NCI-H2107 treated with DMSO at 0.1 percent for 48 hours (cell line): Measurements from ENCODE around the gene SEMA4C.
"Not testable (repeated sequence)": the region's sequence is repeated elsewhere in the genome, so short reads cannot be mapped to it uniquely, and the experiment has no call there.

ENCODE experiments used
- DNase-seq: peaks from one replicate; lab custom pipeline; 2025; ENCODE audit not compliant: unreplicated experiment; lab: John Stamatoyannopoulos, UW

Gene SEMA4C

DNA sequence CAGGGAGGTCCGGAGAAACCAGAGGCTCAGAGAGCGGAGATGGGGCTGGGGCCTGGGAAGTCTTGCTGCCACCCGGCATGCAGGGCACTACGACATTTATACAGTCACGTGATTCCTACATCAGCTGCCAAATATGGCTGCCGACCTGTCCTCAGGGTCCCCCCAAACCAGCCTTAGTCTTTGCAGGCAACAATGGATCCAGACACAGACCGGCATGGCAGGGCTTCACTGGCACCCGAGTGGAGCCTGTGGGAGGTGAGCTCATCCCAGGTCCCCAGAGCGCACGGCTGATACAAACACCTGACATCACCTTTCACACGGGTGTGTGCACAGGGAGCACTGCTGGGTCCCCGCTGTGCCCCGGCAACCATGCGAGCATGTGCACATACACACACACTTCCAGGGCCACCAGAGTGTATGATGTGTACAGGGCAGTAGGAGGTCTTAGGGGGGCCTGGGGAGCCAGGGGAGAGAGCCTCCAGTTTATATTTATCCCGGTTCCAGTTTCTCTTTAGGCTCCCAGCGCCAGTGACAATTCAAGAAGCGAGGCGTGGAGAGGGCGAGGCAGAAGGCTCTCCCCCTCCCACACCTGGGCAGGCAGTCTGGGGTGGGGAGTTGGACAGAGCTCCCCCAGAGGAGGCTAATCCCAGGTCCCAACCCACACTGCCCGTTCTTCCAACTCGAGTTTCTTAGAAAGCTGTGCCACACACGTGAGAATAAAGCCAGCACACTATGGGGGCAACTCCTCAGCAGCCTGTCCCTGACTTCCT, 2.7 kb downstream of the SEMA4C start:
- DNase-seq = no peak

DNA sequence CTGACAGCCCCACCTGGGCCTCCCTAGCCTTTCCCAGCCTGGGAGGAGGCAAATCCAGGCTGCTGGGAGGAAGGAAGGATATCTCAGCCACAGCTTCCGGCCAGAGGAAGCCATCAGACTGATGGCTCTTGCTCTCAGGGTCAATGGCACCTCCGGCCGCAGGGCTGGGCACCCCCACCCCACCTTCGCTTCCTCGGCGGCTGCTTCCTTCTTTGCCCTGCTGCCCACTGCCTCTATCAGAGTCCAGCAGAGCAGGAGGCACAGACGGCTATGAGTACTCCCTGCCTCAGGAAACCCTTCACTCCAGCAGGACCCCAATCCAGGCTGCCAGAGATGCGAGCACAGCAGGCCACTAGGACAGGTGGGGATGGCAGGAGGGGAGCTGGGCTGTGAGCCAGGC, 3.3 kb downstream of the SEMA4C start:
- no peak for DNase-seq

DNA sequence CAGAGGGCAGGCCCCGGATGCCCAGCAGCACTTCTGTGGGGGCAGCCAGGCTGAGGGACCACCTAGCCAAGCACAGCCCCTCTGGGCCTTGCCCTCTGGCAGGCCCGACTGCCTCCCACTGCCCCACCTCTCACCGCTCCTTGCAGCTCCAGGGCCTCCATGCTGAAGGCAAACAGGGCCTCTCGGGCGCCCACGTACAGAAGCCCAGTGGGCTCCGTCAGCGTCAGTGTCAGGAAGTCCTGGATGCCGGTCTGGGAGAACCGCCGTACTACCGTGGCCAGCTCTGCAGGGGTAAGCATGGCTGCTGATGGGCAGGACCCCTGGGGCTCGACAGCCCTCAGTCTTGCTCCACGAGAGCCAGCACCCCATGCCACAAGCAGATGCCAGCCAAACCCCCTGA, 3.7 kb downstream of the SEMA4C start:
- DNase-seq = no peak

DNA sequence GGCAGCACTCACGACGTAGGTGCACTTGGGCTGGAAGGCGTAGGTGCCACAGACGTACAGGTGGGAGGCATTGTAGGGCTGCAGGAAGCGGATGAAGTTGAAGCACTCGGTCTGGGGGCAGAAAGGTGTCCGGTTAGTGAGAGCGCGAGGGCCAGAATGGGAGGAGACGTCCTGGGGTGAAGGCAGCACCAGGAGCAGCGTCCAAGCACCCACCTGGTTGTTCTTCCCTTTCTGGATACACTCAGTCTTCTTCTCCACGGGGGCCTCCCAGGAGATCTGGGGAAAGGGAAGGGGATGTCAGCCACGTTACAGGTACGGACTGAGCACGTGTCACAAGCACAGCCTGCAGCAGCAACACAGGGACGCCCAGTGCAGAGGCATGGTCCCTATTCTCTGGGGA, 4.2 kb downstream of the SEMA4C start:
- DNase-seq = no peak

DNA sequence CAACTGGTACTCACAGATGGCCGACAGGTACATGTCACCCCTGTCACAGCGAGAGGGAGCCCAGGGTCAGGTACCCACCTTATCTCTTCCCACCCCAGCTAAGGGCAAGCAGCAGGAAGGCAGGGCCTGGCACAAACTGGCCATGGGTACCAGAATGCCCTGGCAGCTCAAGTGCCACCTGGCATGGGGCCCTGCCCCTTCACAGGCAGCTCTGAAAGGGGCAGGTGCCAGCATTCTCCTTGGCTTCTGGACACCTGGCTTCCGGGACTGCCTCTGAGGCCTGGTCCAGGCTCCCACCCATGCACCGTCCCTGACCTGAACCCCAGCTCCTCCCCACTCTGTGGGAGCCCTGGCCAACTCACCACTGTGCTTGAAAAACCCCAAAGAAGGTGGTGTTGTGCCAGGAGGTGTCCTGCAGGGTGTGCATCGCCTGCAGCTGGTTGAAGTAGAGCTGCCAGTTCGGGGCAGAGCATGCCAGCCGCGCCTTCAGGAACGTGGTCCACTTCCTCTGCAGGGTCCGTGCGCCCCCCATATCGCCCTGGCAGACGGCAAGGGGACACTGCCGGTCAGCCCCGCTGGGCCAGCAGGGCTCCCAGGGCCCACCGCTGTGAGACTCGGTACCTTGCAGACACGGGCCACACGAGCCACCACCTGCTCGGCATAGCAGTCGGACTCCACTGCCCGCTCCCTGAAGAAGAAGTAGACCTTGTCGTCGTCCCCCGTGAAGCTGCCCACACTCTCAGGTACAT, 5.4 kb downstream of the SEMA4C start:
- DNase-seq = no peak

DNA sequence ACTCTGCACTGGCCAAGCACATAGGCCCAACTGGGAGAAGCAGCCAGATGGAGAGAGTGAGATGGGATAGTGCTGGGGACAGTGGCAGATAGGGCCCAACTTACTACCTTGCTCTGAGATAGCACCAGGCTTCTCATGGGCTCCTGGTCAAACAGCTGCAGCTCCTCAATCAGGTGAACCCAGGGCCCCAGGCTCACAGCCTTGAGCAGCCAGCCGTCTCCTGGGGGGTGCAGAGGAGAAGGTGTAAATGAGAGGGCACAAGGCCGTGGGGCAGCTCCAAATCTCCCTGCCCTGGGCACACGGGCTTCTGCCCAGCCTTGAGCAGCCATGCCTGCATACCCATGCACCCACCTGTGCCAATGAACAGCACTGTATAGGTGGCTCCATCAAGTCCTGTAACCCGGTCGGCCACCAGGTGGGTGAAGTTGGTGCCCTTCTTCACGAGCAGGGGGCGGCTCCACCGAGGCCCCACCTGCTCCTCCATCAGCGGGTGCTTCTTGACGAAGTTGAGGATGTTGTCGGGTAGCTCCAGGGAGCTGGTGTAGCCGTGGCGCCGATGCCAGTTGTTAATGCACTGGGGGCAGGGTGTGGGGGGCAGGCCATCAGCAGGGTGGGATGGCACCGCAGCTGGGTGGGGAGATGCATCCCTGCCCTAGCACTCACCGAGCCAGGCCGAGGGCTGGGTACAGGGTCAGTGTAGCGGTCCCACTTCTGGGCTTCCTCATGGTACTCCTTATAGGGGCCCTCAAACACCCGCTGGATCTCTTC, 6.1 kb downstream of the SEMA4C start:
- no peak for DNase-seq

DNA sequence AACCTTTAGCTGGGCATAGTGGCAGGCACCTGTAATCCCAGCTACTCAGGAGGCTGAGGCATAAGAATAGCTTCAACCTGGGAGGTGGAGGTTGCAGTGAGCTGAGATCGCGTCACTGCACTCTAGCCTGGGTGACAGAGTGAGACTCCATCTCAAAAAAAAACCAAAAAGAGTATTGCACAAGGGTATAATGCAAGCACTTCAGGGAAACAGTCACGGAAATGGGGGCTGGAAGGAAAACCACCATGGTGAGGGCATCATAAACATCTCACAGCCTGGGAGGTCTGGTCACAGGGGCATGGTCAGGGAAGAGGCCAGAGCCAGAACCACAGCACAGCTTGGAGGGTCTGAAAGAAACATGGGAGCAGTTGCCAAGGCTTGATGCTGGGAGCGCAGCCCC, 6.8 kb downstream of the SEMA4C start:
- not testable (repeated sequence) for DNase-seq

DNA sequence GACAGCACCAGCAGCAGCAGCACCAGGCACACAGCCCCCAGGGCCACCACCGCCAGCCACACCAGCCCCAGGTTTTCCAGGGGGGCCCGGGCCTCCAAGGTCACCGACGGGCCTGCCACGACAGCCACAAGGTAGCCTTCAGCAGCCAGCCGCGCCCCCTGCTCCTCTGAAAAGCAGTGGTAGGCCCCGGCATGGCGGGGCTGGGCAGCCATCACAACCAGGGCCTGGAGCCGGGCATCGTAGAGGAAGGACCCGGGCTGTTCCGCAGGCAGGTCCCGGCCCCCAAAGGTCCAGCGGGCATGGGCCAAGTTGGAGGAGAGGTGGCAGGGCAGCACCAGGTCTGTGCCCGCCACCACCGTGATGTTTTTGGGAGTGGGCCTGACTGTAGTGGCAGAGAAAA, 8.8 kb downstream of the SEMA4C start:
- DNase-seq = no peak

DNA sequence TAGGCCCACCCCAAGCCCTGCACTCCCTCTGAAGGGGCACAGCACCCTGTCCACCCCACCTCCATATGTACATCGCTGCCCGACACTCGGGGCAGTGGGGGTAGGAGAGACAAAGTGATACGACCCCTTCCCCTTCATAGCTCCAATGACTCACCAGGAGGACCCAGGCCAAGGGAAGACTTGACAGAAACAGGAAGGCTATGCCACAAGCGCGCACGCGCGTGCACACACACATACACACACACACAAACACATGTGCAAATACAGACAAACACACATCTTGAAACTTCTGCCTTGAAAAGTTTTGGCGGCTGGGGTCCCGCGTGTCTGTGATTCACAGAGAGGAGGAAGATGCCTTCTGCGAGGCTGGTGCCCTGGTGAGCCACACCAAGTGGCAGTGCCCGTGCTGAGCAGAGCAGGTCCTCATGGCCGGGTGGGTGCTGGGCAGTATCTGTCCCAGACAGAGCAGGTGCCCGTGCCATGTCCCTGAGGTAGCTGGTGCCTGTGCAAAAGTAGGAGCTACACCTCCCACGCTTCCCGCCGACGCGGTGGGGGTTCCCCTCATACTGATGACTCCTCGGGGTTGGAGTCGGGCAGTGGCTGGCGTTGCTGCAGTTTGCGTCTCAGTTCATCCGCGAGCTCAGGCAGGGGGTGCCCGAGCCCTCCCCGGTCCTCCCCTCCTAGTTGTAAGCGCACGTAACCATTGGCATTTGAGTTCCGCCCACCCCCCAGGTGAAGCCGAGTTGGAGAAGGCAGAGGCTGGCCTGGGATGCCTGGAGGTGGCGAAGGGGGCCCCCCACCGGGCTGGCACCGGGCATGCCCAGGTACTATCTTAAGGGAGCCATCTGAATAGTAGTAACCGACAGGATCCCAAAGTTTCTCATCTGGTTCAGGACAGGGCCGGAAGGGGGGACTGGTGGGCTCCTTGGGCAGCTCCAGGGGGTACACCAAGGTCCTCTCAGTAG, 9.5 kb downstream of the SEMA4C start:
- DNase-seq = no peak

DNA sequence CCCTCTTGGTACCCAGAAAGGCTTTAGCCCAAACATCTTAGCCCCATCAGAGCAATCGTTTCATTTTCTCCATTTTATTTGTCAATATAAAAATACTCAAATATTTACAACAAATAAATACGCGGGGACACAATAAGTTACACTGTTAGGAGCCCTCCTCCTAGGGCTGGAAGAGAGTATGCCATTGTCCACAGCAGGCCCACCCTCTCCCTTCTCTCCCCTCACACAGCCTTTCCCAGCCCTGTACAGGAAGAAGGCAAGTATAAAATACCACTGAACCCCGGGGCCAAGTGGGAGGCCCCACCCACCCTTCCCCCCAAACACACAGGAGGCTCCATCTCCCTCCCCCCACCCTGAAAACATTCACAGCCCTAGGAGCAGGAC, 10.2 kb downstream of the SEMA4C start:
- no peak for DNase-seq

DNA sequence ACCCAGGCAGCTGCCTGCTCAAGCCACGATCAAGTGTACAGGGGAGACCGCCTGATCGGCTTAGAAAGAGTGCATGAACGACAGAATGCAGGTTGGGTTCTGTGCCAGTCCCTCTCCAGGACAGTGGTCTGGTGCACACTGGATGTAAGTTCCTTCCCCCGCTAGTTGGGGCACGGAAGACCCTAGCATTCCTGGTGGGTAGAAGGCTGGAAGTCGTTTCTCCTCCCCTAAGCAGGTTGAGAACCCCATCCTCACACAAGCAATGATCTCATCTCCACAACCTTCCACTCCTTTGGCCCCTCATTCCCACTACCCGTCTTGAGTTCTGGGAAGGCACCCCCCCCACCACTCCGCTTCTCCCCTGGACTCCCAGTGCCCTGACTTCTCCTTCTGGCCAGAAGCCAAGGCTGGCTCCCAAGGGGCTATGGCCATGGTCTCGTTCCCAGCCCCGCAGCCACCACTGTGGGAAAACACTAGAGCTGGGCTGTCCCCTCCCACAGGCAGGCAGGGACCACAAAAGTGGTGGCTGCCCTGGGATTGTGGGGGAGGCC, 10.7 kb downstream of the SEMA4C start:
- no peak for DNase-seq

DNA sequence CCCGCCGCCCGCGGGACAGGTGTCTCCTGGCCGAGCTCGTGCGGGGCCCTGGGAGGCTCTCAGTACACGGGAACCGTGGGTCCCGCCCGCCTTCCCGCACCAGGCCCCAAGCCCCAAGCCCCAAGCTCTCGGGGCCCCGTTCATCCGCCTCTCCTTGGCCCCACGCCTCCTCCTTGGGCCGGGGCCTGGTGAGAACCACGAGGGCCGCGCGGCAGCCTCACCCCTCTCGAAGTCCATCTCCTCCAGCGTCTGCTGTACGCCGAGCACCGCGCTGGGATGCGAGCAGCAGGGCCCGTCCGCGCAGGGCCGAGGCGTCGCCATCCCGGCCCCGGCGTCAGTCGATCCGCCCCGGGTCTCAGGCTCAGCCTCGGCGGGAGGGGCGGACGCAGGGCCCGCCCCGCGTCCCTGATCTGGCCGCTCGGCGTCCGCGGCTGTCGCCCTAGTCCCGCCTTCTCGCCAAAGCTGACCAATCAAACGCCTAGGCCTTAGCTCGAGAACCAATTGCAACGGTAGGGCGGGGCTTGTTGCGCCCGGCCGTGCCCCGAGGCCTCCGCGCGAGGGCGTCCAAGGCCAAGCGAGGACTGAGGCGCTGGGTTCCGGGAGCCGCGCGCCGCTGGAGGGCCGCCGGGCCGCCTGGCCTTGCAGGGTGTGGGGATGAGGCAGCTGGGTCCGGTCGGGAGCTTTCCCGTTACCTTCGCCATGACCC, 12.1 kb downstream of the SEMA4C start, which contains the start of gene ANKRD39:
Gene ANKRD39 (minus strand): TSS at position 350 of the 706 bp plus-strand sequence. CDS start 29 bp downstream, at position 321.
- peak; percentile 93 for DNase-seq

DNA sequence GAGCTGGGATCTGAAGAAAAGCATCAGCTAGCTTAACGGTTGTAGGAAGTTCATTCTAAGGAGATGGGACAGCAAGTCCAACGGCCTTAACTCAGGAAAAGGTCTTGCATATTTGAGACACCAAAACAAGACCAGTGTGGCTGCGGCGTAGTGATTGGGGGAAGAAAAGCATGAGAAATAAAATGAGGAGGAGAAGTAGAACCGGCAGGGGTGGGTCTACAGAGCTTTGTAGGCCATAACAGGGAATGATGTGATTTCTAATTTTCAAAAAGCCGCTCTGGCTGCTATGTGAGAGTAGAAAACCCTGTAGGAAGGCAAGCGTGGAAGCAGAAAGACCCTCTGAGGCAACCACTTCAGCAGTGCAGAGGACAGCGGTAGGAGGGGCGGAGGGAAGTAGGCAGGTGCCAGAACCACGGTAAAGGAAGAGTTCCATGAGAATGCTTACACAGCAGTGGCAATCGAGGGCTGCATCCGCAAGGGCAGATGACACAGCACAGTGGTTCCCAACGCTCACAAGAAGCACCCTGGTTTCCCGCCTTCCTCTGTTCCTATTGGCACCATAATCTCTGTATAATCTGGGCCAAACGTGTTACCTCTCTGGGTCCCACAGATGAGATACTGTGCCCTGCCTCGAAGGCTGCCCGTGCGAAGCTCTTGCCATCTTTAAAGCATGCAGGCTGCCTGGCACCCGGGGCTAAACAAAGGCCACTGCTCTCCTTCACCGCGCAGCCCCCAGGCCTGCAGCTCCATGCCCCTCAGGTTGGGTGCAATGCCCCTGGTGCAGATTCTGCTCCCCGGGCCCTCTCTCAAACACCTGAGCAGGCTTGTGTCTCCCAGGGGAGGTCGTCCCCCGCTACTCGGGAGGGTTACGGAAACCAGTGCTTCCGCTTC, 12.9 kb downstream of the SEMA4C start:
- no peak for DNase-seq

DNA sequence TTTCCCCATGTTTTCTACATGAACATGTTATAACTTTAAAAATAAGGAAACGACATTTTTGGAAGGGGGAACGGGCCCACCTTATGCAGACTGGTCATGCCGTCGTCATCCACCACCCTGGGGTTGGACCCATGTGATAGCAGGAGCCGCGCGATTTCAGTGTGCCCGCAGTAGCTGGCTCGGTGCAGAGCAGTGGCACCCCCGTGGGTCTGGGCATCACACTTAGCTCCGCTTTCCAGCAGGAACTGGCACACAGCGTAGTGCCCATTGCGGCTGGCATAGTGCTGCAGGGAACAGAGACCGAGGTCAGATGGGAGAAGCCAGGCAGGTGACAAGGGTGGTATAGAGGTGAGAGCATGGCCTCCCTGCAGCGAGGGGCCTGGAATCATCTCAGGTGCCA, 16.6 kb downstream of the SEMA4C start:
- no peak for DNase-seq

DNA sequence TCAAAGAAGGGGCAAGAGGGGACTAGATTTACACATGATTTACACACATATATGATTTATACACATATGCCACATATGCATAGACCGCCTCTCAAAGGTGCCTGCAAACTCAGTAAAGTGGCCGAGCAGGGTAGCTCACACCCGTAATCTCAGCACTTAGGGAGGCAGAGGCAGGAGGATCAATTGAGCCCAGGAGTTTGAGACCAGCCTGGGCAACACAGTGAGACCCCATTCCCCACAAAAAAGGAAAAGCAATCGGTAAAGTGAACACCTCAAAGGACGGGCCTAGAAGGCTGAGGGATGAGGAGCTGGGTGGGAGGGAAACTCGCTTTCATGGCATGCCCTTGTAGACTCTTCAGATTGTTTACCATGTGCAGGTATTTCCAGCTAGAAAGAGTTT, 17.2 kb downstream of the SEMA4C start:
- no peak for DNase-seq

DNA sequence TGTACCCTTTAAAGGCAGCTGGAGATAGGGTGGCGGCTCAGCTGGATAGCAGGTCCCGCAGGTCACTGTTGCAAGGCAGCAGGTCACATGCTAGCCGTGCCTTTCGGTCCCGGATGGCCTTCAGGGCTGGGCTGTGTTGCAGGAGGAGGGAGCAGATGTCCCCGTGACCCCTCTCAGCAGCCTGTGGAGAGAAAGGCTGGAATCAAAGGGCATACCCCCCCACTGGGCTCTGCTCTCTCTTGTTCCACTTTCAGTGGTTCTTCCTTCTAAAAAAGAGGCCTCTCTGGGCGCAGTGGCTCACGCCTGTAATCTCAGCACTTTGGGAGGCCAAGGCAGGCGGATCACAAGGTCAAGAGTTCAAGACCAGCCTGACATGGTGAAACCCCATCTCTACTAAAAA, 21.6 kb downstream of the SEMA4C start:
- no peak for DNase-seq

DNA sequence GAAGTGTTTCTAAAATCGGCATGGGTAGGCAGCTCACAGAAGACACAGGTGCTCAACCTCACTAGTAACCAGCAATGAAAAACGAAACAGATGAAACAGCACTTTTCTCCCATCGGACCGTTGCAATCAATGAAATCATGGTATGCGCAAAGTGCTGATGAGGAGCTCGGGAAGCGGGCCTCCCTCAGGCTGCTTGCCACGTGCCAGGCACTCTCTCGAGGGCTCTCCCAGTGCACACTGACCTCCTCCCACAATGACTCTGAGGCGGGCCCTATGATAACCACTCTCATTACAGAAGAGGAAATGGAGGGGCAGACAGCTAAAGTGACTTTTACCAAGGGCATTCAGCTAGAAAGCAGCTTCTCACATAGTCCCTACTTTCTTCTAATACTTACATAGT, 22.3 kb downstream of the SEMA4C start:
- DNase-seq = no peak

DNA sequence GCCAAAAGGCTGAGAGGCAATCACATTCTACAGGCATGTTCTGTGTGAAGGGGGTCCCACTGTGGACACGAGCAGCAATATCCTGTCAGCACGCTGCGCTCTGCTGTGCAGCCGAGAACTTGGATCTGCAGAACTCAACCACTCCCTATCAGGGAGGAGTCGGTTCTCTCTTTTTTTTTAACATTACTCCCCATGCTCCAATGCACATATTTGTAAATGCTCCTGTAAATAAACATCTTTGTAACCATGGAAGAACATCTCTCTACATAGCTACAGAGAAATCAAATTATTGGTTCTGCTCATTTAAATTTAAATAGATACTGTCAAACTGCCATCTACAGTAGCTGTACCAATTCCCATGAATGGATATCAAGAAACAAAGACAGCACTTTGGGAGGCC, 23.1 kb downstream of the SEMA4C start:
- no peak for DNase-seq

DNA sequence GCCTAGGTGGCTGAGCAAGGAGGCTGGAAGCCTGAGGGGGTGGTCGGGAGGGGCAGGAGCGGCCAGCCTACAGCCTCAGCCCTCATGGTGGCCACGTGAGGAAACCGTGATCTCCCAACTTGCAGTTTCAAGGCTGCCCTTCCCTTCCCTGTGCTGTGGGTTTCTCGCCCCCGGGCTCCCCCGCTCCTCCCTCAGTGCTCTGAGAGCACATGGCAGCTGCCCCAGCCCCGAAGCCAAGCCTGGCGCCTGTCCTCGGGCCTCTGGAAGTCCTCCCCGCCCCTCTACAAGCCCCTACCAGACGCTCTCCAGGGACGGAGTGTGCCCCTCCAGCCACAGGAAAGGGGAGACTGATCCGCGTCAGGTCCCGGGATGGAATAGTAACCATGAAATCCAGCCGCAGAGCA, 25.5 kb downstream of the SEMA4C start:
- DNase-seq = no peak
